HEK293 (cell line): ENCODE results near the gene NFXL1.
A peak's percentile ranks its signal among the peaks of the same experiment; 100 is the strongest.

Experiments used
- CTCF ChIA-PET: fragments of 350-600 bp; formaldehyde crosslinking; extraction: SDS; loops from one replicate; lab custom pipeline; 2021; ENCODE audit warnings: antibody characterized with exemption; lab: Yijun Ruan, JAX
- POLR2A ChIA-PET: fragments of 300-600 bp; formaldehyde crosslinking; extraction: SDS; loops from one replicate; lab custom pipeline; 2020; ENCODE audit warnings: antibody characterized with exemption, inconsistent platforms; lab: Yijun Ruan, JAX
- H3K27ac ChIP-seq: fragments of 200-500 bp; sonication (Bioruptor generic); 2 replicates; pipeline ENCODE4 v1.5.1; 2014; ENCODE audit warnings: low read depth, low read length, control low read depth, inconsistent platforms; ENCODE audit errors: extremely low read depth
- H3K36me3 ChIP-seq, 2 experiments: fragments of 200-500 bp in 1 of 2; sonication (Bioruptor generic) in 1 of 2; 1 replicate in 1 of 2; 2 replicates in 1 of 2; pipeline ENCODE4 v1.5.1; 2014 to 2017; ENCODE audit warnings: inconsistent platforms in 2 of 2, low read length in 2 of 2; ENCODE audit not compliant: control insufficient read depth in 2 of 2, insufficient read depth in 1 of 2
- H3K4me1 ChIP-seq: fragments of 200-500 bp; sonication (Bioruptor generic); 2 replicates; pipeline ENCODE4 v1.5.1; 2014; ENCODE audit warnings: mild to moderate bottlenecking, low read length, inconsistent platforms; ENCODE audit not compliant: control insufficient read depth, insufficient read depth
- H3K4me3 ChIP-seq: 2 replicates; pipeline ENCODE4 v1.5.1; 2011; ENCODE audit warnings: low read depth, mild to moderate bottlenecking, control low read depth, low read length, moderate library complexity
- H3K9me3 ChIP-seq: fragments of 200-500 bp; sonication (Bioruptor generic); 2 replicates; pipeline ENCODE4 v1.5.1; 2014; ENCODE audit warnings: low read depth, low read length, inconsistent platforms; ENCODE audit not compliant: control insufficient read depth, insufficient read depth
- BCL11B ChIP-seq: fragments of 450-650 bp; formaldehyde crosslinking; IDR thresholded peaks from 2 replicates; pipeline ENCODE4 v1.5.1; 2016; ENCODE audit warnings: low read depth, missing biosample characterization, missing genetic modification characterization
- GLI2 ChIP-seq: fragments of 450-650 bp; formaldehyde crosslinking; IDR thresholded peaks from 2 replicates; pipeline ENCODE4; 2017; ENCODE audit warnings: missing biosample characterization, missing genetic modification characterization, low read depth, borderline replicate concordance
- PRDM1 ChIP-seq: fragments of 450-650 bp; formaldehyde crosslinking; IDR thresholded peaks from 2 replicates; pipeline ENCODE4; 2016; ENCODE audit warnings: missing biosample characterization, missing genetic modification characterization
- RBAK ChIP-seq: fragments of 450-650 bp; formaldehyde crosslinking; IDR thresholded peaks from 2 replicates; pipeline ENCODE4 v1.5.1; 2016; ENCODE audit warnings: missing biosample characterization, missing genetic modification characterization
- YY1 ChIP-seq: fragments of 450-650 bp; formaldehyde crosslinking; IDR thresholded peaks from 2 replicates; pipeline ENCODE4 v1.5.1; 2018; ENCODE audit warnings: missing biosample characterization, missing genetic modification characterization
- ZBTB17 ChIP-seq: fragments of 450-650 bp; formaldehyde crosslinking; IDR thresholded peaks from 2 replicates; pipeline ENCODE4 v1.5.1; 2016; ENCODE audit warnings: missing biosample characterization, missing genetic modification characterization
- ZFHX2 ChIP-seq: fragments of 450-650 bp; formaldehyde crosslinking; conservative IDR thresholded peaks from 2 replicates; pipeline ENCODE4 v1.5.1; 2016; ENCODE audit warnings: missing biosample characterization, missing genetic modification characterization
- ZNF132 ChIP-seq: fragments of 450-650 bp; formaldehyde crosslinking; IDR thresholded peaks from 2 replicates; pipeline ENCODE4 v1.5.1; 2017; ENCODE audit warnings: missing biosample characterization, missing genetic modification characterization, borderline replicate concordance
- ZNF16 ChIP-seq: fragments of 450-650 bp; formaldehyde crosslinking; IDR thresholded peaks from 2 replicates; pipeline ENCODE4 v1.5.1; 2016; ENCODE audit warnings: low read depth, missing biosample characterization, missing genetic modification characterization
- ZNF211 ChIP-seq: fragments of 450-650 bp; formaldehyde crosslinking; IDR thresholded peaks from 2 replicates; pipeline ENCODE4 v1.5.1; 2016; ENCODE audit warnings: low read depth, missing biosample characterization, missing genetic modification characterization
- ZNF214 ChIP-seq: fragments of 450-650 bp; formaldehyde crosslinking; IDR thresholded peaks from 2 replicates; pipeline ENCODE4 v1.5.1; 2017; ENCODE audit warnings: missing biosample characterization, mild to moderate bottlenecking, missing genetic modification characterization, borderline replicate concordance
- ZNF239 ChIP-seq: fragments of 450-650 bp; formaldehyde crosslinking; IDR thresholded peaks from 2 replicates; pipeline ENCODE4 v1.5.1; 2016; ENCODE audit warnings: missing biosample characterization, missing genetic modification characterization
- ZNF274 ChIP-seq, 2 experiments: fragments of 200-500 bp in 1 of 2; fragments of 450-650 bp in 1 of 2; sonication (Bioruptor generic) in 1 of 2; formaldehyde crosslinking in 1 of 2; IDR thresholded peaks; 2 replicates each; pipeline versions ENCODE4 v1.5.1 to v1.6.1; 2014 to 2016; ENCODE audit warnings: borderline replicate concordance in 1 of 2, inconsistent platforms in 1 of 2, low read length in 1 of 2, missing biosample characterization in 1 of 2, missing genetic modification characterization in 1 of 2
- ZNF366 ChIP-seq: fragments of 450-650 bp; formaldehyde crosslinking; conservative IDR thresholded peaks from 2 replicates; pipeline ENCODE4 v1.5.1; 2016; ENCODE audit warnings: missing biosample characterization, missing genetic modification characterization
- ZNF529 ChIP-seq: fragments of 450-650 bp; formaldehyde crosslinking; IDR thresholded peaks from 2 replicates; pipeline ENCODE4 v1.5.1; 2017; ENCODE audit warnings: missing genetic modification characterization, missing biosample characterization; ENCODE audit not compliant: insufficient replicate concordance
- ZNF530 ChIP-seq: fragments of 450-650 bp; formaldehyde crosslinking; IDR thresholded peaks from 2 replicates; pipeline ENCODE4 v1.5.1; 2016; ENCODE audit warnings: low read depth, missing biosample characterization, missing genetic modification characterization
- ZNF549 ChIP-seq: fragments of 450-650 bp; IDR thresholded peaks from 2 replicates; pipeline ENCODE4 v1.5.1; 2018; ENCODE audit warnings: missing biosample characterization, missing genetic modification characterization, mild to moderate bottlenecking, inconsistent platforms, moderate library complexity
- ZNF76 ChIP-seq: fragments of 450-650 bp; formaldehyde crosslinking; IDR thresholded peaks from 2 replicates; pipeline ENCODE4; 2016; ENCODE audit warnings: low read depth, missing biosample characterization, missing genetic modification characterization, borderline replicate concordance
- ZNF830 ChIP-seq: fragments of 450-650 bp; IDR thresholded peaks from 2 replicates; pipeline ENCODE4 v1.5.0; 2018; ENCODE audit warnings: missing biosample characterization, missing genetic modification characterization, low read depth, mild to moderate bottlenecking, moderate library complexity
- ZNF837 ChIP-seq: fragments of 450-650 bp; formaldehyde crosslinking; IDR thresholded peaks from 2 replicates; pipeline ENCODE4 v1.5.1; 2016; ENCODE audit warnings: missing biosample characterization, missing genetic modification characterization
- TF ChIP-seq, protein P1 (sequence below): fragments of 450-650 bp; formaldehyde crosslinking; IDR thresholded peaks from 2 replicates; pipeline ENCODE4 v1.5.1; 2016; ENCODE audit warnings: missing biosample characterization, missing genetic modification characterization, borderline replicate concordance
- TF ChIP-seq, protein P2 (sequence below): fragments of 450-650 bp; formaldehyde crosslinking; IDR thresholded peaks from 2 replicates; pipeline ENCODE4 v1.5.1; 2016; ENCODE audit warnings: missing biosample characterization, missing genetic modification characterization
- TF ChIP-seq, protein P3 (sequence below): fragments of 450-650 bp; formaldehyde crosslinking; IDR thresholded peaks from 2 replicates; pipeline ENCODE4 v1.5.1; 2016; ENCODE audit warnings: missing biosample characterization, missing genetic modification characterization

Gene NFXL1

DNA sequence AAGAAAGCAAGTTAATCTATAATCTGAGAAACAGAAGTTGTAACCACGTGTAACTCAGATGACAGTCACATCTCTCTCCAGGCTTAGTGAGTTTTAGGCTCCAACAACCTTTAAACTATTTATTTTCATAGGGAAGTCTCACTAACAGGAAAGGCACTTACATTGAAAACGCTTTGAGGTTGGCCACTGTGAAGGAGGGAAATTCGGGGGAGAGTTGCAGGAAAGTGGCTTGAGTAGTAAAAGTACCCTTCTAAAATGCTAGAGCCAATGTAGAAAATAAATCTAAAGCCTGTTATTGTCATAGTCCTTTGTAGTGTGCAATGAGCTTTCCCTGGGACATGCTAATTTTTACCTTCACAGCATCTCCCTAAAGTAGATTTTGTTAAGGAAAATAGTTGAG lies 995 bp upstream of the NFXL1 start:
- no peaks in the 10 kb centered on the region for H3K4me1 ChIP-seq
- TF ChIP-seq PRDM1 (peak; percentile 76), ZNF549 (tag by site-specific recombination) (no peak), ZNF211 (tag by site-specific recombination) (no peak), GLI2 (tag by site-specific recombination) (no peak), ZNF830 (tag by site-specific recombination) (no peak), RBAK (tag by site-specific recombination) (no peak), ZNF837 (tag by site-specific recombination) (no peak)
- TF ChIP-seq, all 188 proteins: peak for 1
- no peak overlapping the region for H3K27ac ChIP-seq
- no peaks in the 10 kb centered on the region for H3K9me3 ChIP-seq
- CTCF ChIA-PET: interaction anchor here (0.7 kb wide), 1 partner anchor 10 kb away, joined by 3 read pairs; no protein-coding TSS in a partner anchor
- no peak overlapping the region for H3K4me3 ChIP-seq
- POLR2A ChIA-PET: no interaction called here
- H3K36me3 ChIP-seq: peaks cover 3 to 14% of the 10 kb centered on the region in 2 experiments

DNA sequence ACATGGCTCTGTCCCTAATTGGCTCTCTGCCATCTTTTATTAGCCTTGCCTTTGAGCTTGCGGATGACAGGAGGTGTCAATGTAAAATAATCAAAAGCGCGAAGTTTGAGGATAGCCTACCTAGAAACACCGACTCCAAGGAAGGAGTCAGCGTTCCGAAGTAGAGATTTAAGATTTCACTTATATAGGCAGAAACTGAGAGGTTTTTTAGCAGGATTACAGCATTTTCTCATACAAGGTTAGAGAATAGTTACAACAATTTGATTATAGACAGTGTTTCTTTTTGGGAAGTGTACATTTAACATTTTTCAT lies 499 bp upstream of the NFXL1 start:
- CTCF ChIA-PET: no interaction called here
- no peak for TF ChIP-seq ZNF211 (tag by site-specific recombination)
- TF ChIP-seq ZNF214 (tag by site-specific recombination): no peak
- TF ChIP-seq, protein P1, sequence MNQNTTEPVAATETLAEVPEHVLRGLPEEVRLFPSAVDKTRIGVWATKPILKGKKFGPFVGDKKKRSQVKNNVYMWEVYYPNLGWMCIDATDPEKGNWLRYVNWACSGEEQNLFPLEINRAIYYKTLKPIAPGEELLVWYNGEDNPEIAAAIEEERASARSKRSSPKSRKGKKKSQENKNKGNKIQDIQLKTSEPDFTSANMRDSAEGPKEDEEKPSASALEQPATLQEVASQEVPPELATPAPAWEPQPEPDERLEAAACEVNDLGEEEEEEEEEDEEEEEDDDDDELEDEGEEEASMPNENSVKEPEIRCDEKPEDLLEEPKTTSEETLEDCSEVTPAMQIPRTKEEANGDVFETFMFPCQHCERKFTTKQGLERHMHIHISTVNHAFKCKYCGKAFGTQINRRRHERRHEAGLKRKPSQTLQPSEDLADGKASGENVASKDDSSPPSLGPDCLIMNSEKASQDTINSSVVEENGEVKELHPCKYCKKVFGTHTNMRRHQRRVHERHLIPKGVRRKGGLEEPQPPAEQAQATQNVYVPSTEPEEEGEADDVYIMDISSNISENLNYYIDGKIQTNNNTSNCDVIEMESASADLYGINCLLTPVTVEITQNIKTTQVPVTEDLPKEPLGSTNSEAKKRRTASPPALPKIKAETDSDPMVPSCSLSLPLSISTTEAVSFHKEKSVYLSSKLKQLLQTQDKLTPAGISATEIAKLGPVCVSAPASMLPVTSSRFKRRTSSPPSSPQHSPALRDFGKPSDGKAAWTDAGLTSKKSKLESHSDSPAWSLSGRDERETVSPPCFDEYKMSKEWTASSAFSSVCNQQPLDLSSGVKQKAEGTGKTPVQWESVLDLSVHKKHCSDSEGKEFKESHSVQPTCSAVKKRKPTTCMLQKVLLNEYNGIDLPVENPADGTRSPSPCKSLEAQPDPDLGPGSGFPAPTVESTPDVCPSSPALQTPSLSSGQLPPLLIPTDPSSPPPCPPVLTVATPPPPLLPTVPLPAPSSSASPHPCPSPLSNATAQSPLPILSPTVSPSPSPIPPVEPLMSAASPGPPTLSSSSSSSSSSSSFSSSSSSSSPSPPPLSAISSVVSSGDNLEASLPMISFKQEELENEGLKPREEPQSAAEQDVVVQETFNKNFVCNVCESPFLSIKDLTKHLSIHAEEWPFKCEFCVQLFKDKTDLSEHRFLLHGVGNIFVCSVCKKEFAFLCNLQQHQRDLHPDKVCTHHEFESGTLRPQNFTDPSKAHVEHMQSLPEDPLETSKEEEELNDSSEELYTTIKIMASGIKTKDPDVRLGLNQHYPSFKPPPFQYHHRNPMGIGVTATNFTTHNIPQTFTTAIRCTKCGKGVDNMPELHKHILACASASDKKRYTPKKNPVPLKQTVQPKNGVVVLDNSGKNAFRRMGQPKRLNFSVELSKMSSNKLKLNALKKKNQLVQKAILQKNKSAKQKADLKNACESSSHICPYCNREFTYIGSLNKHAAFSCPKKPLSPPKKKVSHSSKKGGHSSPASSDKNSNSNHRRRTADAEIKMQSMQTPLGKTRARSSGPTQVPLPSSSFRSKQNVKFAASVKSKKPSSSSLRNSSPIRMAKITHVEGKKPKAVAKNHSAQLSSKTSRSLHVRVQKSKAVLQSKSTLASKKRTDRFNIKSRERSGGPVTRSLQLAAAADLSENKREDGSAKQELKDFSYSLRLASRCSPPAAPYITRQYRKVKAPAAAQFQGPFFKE: no peak
- no peak for TF ChIP-seq ZNF366 (tag by site-specific recombination)
- peak; percentile 89 for TF ChIP-seq ZBTB17 (tag by site-specific recombination)
- 0 out of 2 replicates have a peak, but pooled peaks have one; percentile 25 for TF ChIP-seq BCL11B (tag by site-specific recombination)
- TF ChIP-seq ZNF76: no peak; the same call in 1 of the 2 replicates
- H3K27ac ChIP-seq: no peak overlapping the region
- POLR2A ChIA-PET: interaction anchor here (0.6 to 1.0 kb wide), 5 partner anchors 9 to 268 kb away, joined by 3 to 5 read pairs (median 3); no protein-coding TSS in a partner anchor
- H3K4me3 ChIP-seq: peak overlapping the region; percentile 63
- peaks cover 3 to 18% of the 10 kb centered on the region in 2 experiments for H3K36me3 ChIP-seq
- no peaks in the 10 kb centered on the region for H3K9me3 ChIP-seq
- H3K4me1 ChIP-seq: no peaks in the 10 kb centered on the region

DNA sequence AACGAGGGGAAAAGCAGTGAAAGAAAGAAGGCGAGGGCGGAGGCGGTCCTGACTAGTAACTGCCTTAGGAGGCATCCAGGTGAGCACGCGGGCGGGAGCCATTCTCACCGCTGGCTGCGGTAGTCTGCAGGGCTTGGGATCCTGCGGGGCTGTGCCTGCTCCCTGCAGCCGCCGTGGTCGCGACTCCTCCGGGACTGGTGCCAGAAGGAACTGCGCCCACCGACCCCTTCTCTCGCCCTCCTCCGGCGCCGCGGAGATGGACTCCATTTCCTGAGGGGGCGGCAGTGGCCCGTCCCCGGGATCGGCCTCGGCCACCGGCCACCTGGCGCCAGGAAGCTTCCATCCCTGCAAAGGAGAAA lies 543 bp downstream of the NFXL1 start:
- ChIA-PET POLR2A (interaction anchor here (0.6 to 1.0 kb wide), 2 partner anchors 185 to 267 kb away, joined by 3 read pairs; no protein-coding TSS in a partner anchor), CTCF (no interaction called here)
- Histone ChIP-seq H3K4me3 (peak overlapping the region; percentile 79), H3K36me3 (peaks cover 3 to 23% of the 10 kb centered on the region in 2 experiments), H3K9me3 (no peaks in the 10 kb centered on the region), H3K4me1 (no peaks in the 10 kb centered on the region), H3K27ac (peak overlapping the region; percentile 68; the same call in 1 of the 2 replicates)
- TF ChIP-seq ZNF16 (tag by site-specific recombination) (no peak), ZNF529 (tag by site-specific recombination) (no peak), ZNF530 (tag by site-specific recombination) (no peak), ZFHX2 (0 out of 2 replicates have a peak, but pooled peaks have one; percentile 12), ZNF239 (tag by site-specific recombination) (no peak), ZNF132 (no peak), YY1 (peak; percentile 10; the same call in 1 of the 2 replicates), ZNF274 (IDR thresholded peaks at IDR 0.05; ENCODE audit: low read length) (no peak), ZNF274 (tag by site-specific recombination; IDR thresholded peaks at IDR 0.05; ENCODE audit: borderline replicate concordance) (no peak)
- TF ChIP-seq, protein P2, sequence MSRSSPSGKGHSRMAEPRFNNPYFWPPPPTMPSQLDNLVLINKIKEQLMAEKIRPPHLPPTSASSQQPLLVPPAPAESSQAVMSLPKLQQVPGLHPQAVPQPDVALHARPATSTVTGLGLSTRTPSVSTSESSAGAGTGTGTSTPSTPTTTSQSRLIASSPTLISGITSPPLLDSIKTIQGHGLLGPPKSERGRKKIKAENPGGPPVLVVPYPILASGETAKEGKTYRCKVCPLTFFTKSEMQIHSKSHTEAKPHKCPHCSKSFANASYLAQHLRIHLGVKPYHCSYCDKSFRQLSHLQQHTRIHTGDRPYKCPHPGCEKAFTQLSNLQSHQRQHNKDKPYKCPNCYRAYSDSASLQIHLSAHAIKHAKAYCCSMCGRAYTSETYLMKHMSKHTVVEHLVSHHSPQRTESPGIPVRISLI (tag by site-specific recombination): 0 out of 2 replicates have a peak, but pooled peaks have one; percentile 21
- TF ChIP-seq, protein P3, sequence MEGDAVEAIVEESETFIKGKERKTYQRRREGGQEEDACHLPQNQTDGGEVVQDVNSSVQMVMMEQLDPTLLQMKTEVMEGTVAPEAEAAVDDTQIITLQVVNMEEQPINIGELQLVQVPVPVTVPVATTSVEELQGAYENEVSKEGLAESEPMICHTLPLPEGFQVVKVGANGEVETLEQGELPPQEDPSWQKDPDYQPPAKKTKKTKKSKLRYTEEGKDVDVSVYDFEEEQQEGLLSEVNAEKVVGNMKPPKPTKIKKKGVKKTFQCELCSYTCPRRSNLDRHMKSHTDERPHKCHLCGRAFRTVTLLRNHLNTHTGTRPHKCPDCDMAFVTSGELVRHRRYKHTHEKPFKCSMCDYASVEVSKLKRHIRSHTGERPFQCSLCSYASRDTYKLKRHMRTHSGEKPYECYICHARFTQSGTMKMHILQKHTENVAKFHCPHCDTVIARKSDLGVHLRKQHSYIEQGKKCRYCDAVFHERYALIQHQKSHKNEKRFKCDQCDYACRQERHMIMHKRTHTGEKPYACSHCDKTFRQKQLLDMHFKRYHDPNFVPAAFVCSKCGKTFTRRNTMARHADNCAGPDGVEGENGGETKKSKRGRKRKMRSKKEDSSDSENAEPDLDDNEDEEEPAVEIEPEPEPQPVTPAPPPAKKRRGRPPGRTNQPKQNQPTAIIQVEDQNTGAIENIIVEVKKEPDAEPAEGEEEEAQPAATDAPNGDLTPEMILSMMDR: peak; percentile 75
